Brain microvascular endothelial cell (primary cell): ENCODE data around the gene CHST10.

ENCODE experiments used
- DNase-seq: peaks from one replicate; pipeline ENCODE4 v3.0.0-alpha.2; 2020
- H3K27ac ChIP-seq: fragments of 250-450 bp; sonication (Bioruptor Pico); 2 replicates; pipeline ENCODE4 v1.5.1; 2020; ENCODE audit warnings: mild to moderate bottlenecking, moderate library complexity
- H3K27me3 ChIP-seq: fragments of 250-450 bp; sonication (Bioruptor Pico); replicated peaks from 2 replicates; pipeline ENCODE4 v1.5.1; 2020; ENCODE audit warnings: mild to moderate bottlenecking
- H3K36me3 ChIP-seq: fragments of 250-450 bp; sonication (Bioruptor Pico); replicated peaks from 2 replicates; pipeline ENCODE4 v1.5.1; 2020; ENCODE audit warnings: mild to moderate bottlenecking
- H3K4me3 ChIP-seq: 2 replicates; pipeline ENCODE4 v1.5.1; 2011; ENCODE audit warnings: low read depth, mild to moderate bottlenecking, control low read depth, low read length, moderate library complexity
- in situ Hi-C: cut with HindIII; loops from 2 replicates; pipeline ENCODE4 v1.10.0; 2017; ENCODE audit warnings: low sequenced_read_pairs, low pct_ligation_motif_present
- TF ChIP-seq, protein P1 (sequence below): IDR thresholded peaks from 2 replicates; pipeline ENCODE4 v1.5.1; 2011; ENCODE audit warnings: low read depth, mild to moderate bottlenecking, moderate library complexity, low read length, control low read depth, inconsistent platforms; ENCODE audit errors: missing control alignments

CHST10 gene

DNA sequence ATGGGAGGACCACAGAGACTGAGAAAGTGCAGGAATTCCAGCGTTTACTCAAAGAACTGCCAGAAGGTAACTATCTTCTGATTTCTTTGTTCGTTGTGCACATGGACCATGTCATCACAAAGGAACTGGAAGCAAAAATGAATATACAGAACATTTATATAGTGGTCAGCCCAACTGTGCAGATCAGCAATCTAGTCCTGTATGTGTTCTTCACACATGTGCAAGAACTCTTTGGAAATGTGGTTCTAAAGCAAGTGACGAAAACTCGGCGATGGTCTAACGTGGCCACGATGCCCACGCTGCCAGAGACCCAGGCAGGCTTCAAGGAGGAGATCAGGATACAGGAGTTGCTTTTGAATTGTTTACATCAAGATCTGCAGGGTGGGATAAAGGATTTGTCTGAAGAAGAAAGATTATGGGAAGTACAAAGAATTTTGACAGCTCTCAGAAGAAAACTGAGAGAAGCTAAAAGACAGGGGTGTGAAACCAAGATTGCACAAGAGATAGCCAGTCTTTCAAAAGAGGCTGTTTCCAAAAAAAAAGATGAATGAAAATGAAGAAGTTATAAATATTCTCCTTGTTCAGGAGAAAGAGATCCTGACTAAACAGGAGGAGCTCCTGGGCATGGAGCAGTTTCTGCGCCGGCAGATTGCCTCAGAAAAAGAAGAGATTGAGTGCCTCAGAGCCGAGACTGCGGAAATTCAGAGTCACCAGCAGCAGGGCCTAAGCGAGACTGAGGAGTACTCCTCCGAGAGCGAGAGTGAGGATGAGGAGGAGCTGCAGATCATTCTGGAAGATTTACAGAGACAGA is 8.3 kb upstream of the CHST10 start:
- in situ Hi-C loops, result no loop called here
- DNase-seq, result no peak
- H3K4me3 ChIP-seq, result no peak overlapping the region
- TF ChIP-seq, protein P1, sequence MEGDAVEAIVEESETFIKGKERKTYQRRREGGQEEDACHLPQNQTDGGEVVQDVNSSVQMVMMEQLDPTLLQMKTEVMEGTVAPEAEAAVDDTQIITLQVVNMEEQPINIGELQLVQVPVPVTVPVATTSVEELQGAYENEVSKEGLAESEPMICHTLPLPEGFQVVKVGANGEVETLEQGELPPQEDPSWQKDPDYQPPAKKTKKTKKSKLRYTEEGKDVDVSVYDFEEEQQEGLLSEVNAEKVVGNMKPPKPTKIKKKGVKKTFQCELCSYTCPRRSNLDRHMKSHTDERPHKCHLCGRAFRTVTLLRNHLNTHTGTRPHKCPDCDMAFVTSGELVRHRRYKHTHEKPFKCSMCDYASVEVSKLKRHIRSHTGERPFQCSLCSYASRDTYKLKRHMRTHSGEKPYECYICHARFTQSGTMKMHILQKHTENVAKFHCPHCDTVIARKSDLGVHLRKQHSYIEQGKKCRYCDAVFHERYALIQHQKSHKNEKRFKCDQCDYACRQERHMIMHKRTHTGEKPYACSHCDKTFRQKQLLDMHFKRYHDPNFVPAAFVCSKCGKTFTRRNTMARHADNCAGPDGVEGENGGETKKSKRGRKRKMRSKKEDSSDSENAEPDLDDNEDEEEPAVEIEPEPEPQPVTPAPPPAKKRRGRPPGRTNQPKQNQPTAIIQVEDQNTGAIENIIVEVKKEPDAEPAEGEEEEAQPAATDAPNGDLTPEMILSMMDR, result no peak
- H3K36me3 ChIP-seq, result no peaks in the 10 kb centered on the region
- H3K27me3 ChIP-seq, result no peaks in the 10 kb centered on the region
- H3K27ac ChIP-seq, result no peak overlapping the region

DNA sequence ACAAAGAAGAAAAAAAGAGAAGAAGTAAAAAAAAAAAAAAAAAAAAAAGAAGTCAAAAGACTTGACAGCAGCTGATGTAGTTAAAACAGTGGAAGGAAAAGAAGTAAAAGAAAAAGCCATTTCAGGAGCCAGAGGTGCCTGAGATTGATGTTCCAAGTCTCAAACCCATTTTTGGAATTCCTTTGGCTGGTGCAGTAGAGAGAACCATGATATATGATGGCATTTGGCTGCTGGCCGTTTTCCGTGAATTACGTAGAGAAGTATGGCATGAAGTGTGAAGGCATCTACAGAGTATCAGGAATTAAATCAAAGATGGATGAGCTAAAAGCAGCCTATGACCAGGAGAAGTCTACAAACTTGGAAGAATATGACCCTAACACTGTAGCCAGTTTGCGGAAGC is 7.6 kb upstream of the CHST10 start:
- no peak overlapping the region for H3K4me3 ChIP-seq
- H3K36me3 ChIP-seq, result no peaks in the 10 kb centered on the region
- TF ChIP-seq, protein P1, result no peak
- no peak overlapping the region for H3K27ac ChIP-seq
- DNase-seq, result no peak
- H3K27me3 ChIP-seq, result no peaks in the 10 kb centered on the region
- in situ Hi-C loops, result no loop called here

DNA sequence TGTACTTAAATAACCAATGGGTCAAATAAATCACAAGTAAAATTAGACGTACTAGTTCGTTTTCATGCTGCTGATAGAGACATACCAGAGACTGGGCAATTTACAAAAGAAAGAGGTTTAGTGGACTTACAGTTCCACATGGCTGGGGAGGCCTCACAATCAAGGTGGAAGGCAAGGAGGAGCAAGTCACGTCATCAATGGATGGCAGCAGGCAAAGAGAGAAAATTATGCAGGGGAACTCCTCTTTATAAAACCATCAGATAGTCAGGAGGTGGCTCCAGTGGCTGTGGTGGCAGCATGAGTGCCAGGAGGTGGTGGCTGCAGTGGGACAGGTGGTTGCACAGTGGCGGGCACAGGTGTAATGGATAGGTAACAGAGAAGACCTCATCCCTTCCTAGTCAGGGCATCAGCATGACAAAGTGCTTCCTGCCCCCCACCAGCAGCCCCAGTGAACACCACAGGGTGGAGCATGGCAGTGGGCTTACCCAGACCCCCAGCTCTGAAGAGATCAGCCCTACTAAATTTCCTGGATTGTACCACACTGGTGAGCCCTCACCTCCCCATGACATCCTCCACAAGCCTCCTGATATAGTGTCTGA is 6.9 kb upstream of the CHST10 start:
- TF ChIP-seq, protein P1, result no peak
- Histone ChIP-seq H3K27ac (no peak overlapping the region), H3K4me3 (no peak overlapping the region), H3K27me3 (no peaks in the 10 kb centered on the region), H3K36me3 (no peaks in the 10 kb centered on the region)
- in situ Hi-C loops, result no loop called here
- no peak for DNase-seq

DNA sequence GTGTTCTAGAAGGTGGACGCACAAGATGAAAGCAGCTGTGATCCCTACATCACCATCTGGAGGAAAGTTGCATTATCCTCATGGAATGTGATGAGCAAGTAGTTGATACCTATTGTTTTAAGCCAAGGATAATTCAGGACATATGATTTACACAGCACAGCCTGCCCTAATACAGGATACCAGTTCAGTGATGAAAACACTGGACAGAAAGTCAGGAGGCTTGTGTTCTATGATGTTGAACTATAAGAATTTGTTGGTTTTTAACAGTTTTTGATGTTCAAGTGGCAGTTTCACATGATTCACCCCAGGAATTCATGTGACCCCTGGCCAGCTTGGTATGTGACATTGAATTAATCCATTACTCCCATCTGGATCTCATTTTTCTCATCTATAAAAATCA is 6.2 kb upstream of the CHST10 start:
- H3K36me3 ChIP-seq, result no peaks in the 10 kb centered on the region
- no peak overlapping the region for H3K27ac ChIP-seq
- TF ChIP-seq, protein P1, result no peak
- DNase-seq, result no peak
- H3K4me3 ChIP-seq, result no peak overlapping the region
- in situ Hi-C loops, result no loop called here
- H3K27me3 ChIP-seq, result no peaks in the 10 kb centered on the region

DNA sequence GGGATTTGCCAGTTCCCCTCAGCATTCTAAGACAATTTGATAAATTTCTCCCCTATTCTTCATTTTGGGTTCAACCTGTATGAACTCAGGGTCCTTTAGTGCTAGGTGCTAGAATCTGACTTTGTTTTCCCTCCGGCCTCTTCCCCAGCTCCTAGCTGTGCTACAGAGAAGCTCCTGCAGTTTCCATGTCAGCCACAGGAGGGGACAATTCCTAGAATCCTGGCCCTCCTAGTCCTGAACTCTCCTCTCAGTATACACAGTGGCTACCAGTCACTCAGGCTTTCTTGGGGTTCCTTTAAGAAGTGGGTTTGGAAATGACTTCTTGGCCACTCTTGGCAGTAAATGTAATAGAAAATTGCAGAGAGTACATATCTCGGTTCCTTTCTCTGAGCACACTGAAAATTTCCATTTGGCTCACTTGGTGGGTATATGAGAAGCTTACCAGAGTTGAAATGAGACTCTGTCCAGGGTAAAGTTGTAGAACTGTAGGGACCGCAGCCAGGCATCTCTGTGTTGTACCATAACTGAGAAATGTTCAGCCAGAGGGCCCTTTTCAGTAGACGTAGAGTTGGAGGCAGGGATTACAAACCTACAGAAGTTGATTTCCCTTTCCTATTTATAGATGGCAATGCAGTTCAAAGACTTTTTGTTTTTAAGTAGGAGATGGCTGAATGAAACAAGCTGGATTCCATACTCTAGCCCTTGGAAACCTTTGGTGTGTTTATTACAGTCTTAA is 5.0 kb upstream of the CHST10 start:
- TF ChIP-seq, protein P1, result peak; percentile 84
- Histone ChIP-seq H3K27me3 (no peaks in the 10 kb centered on the region), H3K4me3 (no peak overlapping the region), H3K36me3 (no peaks in the 10 kb centered on the region), H3K27ac (no peak overlapping the region)
- in situ Hi-C loops, result no loop called here
- peak; percentile 49 for DNase-seq
